ENCODE data around the gene CFAP61.

The CFAP61 gene

DNA sequence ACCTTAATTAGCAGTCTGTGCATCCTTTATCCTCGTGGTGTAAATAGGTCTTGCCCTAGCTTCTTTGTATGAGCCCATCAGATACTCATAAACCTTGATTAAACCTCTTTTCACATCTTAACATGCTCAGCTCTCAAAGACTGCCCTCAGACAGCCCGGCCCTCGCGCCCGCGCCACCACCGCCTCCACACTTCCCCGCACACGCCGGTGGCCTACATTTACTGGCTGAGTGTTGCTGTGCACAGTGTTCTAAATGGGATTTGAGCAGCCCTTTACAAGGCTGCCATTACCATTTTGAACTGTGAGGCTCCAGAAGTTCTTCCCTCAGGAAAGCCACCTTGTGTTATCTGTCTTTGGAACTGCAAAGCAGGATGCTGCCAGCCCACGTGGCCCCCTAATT is 252.6 kb downstream of the CFAP61 start:
- Mint-ChIP-seq H3K4me1 (no peaks in the 10 kb centered on the region), H3K36me3 (ENCODE audit: low read depth) (no peaks in the 10 kb centered on the region), H3K4me3 (no peak overlapping the region), H3K27ac (no peak overlapping the region), H3K9me3 (no peaks in the 10 kb centered on the region), H3K27me3 (no peaks in the 10 kb centered on the region)
- DNase-seq: no peak
- ATAC-seq: no peak

DNA sequence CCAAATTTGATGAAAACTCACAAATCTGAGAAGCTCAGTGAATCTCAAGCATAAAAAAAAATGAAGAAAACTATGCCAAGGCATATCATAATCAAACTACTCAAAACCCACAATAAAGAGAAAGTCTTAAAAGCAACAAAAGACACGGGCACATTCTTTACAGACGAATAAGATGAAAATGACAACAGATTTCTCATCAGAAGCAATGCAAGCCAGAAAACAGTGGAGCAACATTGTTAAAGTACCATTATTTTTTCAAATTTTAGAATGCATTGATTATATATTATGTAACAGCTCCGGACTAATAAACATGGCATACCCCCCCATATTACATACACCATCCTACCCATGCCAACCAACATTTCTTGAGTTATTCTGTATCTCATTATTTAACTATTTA is 260.2 kb downstream of the CFAP61 start:
- no peak for ATAC-seq
- H3K27ac Mint-ChIP-seq: no peak overlapping the region
- H3K4me1 Mint-ChIP-seq: no peaks in the 10 kb centered on the region
- no peak overlapping the region for H3K4me3 Mint-ChIP-seq
- no peak for DNase-seq
- peaks cover 6% of the 10 kb centered on the region for H3K27me3 Mint-ChIP-seq
- no peaks in the 10 kb centered on the region for H3K36me3 Mint-ChIP-seq (ENCODE audit: low read depth)
- H3K9me3 Mint-ChIP-seq: no peaks in the 10 kb centered on the region

DNA sequence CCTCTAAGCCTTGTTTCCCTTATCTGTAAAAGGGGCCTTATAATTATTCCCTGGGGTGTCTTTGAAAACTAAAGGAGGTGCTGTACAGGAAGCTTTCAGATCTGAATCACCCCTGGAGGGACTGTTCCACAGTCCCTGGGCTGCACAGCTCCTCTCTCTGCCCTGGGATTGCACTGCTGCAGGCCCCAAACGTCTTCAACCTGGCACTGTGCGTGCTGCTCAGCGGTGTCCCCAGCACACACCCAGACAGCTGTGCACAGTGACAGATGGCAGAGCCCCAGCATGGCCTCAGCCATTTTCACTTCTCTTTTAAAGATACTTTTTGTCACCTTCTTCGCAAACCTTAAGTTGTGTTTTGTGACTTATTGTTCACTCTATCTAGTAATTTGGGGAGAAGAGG is 264.9 kb downstream of the CFAP61 start:
- Mint-ChIP-seq H3K27me3 (no peaks in the 10 kb centered on the region), H3K36me3 (ENCODE audit: low read depth) (no peaks in the 10 kb centered on the region), H3K4me3 (no peak overlapping the region), H3K4me1 (no peaks in the 10 kb centered on the region), H3K27ac (no peak overlapping the region), H3K9me3 (no peaks in the 10 kb centered on the region)
- DNase-seq (no peak), ATAC-seq (no peak)

DNA sequence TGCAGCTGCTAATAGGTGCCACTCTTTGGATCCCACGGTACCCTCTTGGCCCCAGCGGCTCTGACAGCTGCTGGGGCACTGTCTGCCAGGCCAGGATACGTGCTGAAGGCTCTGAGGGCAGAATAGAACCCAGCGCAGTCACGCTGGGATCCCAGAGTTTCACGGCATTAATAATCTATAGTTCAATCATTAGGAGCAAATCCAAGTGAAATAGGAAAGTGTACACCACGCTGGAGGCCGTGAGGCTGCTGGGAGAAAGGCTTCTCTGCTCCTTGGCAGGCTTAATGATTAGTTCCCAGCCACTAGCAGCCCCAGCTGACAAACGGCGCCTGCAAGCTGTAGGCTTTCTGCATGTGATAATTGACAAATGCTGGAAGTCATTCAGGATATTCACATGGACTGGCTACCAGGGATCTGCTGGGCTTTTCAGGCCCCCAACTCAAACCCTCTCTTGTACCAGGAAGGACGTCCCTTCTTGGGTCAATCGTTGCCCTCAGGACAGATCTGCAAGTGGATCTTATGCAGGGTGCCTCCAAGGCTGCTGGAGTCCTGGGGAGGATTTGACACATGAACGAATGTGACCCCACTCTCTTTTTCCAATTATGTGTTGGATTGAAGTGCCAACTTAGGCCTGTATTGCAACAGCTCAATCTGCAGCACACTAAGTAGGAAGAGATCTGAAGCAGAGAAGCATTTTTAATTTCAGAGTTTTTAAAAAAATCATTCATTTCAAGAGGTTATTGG is 265.5 kb downstream of the CFAP61 start:
- no peaks in the 10 kb centered on the region for H3K4me1 Mint-ChIP-seq
- ATAC-seq (no peak), DNase-seq (no peak)
- no peaks in the 10 kb centered on the region for H3K9me3 Mint-ChIP-seq
- no peak overlapping the region for H3K27ac Mint-ChIP-seq
- H3K27me3 Mint-ChIP-seq: no peaks in the 10 kb centered on the region
- H3K36me3 Mint-ChIP-seq (ENCODE audit: low read depth): no peaks in the 10 kb centered on the region
- H3K4me3 Mint-ChIP-seq: no peak overlapping the region

DNA sequence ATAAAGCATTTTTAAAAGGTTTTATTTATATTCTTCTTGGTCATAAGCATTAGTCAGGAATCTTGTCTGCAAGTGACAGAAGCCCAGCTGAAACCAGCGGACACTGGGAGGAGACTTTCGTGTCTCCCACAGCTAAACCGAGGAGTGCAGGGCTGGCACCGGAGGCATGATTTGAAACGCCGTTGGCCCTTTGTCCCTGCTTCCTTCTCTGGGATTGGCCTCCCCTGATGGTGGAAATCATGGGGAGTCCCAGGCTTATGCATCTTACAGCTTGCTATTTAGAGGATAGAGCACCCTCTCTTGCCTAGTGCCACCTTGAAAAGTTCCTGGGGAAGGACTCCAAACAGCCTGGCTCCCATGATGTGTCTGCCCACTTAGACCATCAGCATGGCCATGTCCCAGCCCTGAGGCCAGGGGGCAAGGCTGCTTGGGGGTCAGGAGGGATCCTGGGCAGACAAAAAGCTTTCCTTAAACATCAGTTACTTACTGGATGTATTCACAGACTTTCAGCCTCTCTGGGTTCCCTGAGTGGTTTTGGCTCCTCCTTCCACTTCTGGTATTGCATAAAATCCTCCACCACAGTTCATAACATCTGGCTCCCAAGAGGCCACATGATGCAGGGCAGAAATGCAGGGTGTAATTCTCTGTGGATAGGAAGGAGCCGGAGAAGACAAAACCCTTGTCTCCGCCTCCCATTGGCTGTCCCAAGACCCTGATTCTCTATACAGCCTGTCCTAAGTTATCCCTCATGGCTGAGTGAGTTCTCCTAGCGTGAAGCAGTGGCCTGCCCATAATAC is 266.2 kb downstream of the CFAP61 start:
- Mint-ChIP-seq H3K27me3 (no peaks in the 10 kb centered on the region), H3K9me3 (no peaks in the 10 kb centered on the region), H3K4me1 (no peaks in the 10 kb centered on the region), H3K27ac (no peak overlapping the region), H3K36me3 (ENCODE audit: low read depth) (no peaks in the 10 kb centered on the region), H3K4me3 (no peak overlapping the region)
- DNase-seq: no peak
- no peak for ATAC-seq

DNA sequence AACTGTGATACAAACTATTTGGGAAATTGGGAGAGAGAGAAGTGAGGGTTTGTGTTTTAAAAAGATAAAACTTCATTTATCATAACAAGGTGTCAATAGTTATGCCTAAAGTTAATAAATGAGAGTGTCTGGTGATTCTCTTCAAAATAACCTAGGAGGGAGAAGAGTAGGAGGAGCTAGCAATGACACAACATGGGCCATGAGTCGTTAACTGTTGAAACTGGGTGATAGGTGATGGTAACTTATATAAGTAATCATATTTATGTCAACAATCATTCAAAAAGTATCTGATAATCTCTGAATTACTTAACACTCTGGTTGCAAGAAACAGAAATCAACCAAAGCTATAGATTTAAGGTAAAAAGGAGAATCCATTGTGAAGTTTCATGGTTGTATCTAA is 268.8 kb downstream of the CFAP61 start:
- DNase-seq (no peak), ATAC-seq (no peak)
- Mint-ChIP-seq H3K27me3 (peaks cover 5% of the 10 kb centered on the region), H3K36me3 (ENCODE audit: low read depth) (no peaks in the 10 kb centered on the region), H3K4me3 (no peak overlapping the region), H3K4me1 (no peaks in the 10 kb centered on the region), H3K9me3 (no peaks in the 10 kb centered on the region), H3K27ac (no peak overlapping the region)

DNA sequence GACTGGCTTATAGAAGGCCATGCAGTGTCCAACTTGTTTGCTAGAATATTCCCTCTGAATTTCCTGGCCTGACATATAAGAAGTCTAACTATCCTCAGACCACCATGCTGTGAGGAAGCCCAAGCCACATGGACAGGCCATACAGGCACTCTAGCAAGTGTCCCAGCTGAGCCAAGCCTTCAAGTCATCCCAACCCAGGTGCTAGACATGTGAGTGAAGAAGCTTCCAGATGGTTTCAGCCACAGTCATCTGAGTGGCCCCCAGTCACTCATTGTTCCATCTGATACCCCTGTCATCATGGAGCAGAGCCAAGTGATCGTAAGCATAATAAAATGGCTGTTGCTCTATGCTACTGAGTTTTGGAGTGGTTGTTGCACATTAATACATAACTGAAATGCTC is 269.6 kb downstream of the CFAP61 start:
- no peak for ATAC-seq
- H3K4me3 Mint-ChIP-seq: no peak overlapping the region
- no peaks in the 10 kb centered on the region for H3K36me3 Mint-ChIP-seq (ENCODE audit: low read depth)
- no peaks in the 10 kb centered on the region for H3K4me1 Mint-ChIP-seq
- H3K27ac Mint-ChIP-seq: no peak overlapping the region
- H3K9me3 Mint-ChIP-seq: no peaks in the 10 kb centered on the region
- peaks cover 7% of the 10 kb centered on the region for H3K27me3 Mint-ChIP-seq
- no peak for DNase-seq

DNA sequence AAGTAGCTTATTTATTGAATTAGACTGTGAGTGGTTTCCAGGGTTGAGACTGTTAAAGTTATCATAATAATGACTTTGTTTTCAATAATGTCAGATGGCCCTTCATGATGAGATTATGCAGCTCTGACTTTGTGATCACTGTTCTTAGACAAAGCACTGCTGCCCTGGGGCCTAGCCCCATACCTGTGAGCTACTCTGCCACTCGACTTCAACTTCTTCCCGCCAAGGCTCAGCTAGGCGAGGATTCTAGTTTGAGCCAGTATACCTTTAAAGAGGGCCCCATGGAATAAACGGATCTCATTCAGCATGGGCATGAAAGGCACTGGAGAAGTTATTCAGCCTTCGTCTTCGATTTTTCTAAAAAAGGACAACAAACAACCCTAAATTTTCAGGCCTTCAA is 270.6 kb downstream of the CFAP61 start:
- no peak overlapping the region for H3K4me3 Mint-ChIP-seq
- no peaks in the 10 kb centered on the region for H3K36me3 Mint-ChIP-seq (ENCODE audit: low read depth)
- no peaks in the 10 kb centered on the region for H3K4me1 Mint-ChIP-seq
- ATAC-seq (no peak), DNase-seq (no peak)
- H3K27me3 Mint-ChIP-seq: peaks cover 9% of the 10 kb centered on the region
- H3K27ac Mint-ChIP-seq: no peak overlapping the region
- no peaks in the 10 kb centered on the region for H3K9me3 Mint-ChIP-seq

DNA sequence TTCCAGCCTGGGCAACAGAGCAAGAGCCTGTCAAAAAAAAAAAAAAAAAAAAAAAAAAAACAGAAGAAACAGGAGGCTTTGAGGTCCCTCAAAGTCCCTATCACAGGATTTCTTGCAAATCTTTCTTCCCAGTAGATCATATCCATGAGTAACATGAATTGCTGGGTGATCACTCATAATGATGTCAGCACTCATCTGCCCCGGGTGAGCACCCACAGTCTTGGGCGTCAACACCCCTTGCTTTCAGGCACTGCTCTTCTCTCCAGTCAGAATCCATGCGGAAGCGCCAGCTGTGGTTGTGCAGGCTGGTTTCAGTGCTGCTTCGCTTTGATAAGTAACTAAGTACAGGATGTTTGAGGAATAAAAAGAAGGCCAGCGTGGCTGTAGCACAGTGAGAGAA is 275.4 kb downstream of the CFAP61 start:
- no peak overlapping the region for H3K4me3 Mint-ChIP-seq
- DNase-seq (no peak), ATAC-seq (no peak)
- H3K9me3 Mint-ChIP-seq: no peaks in the 10 kb centered on the region
- no peaks in the 10 kb centered on the region for H3K36me3 Mint-ChIP-seq (ENCODE audit: low read depth)
- no peaks in the 10 kb centered on the region for H3K4me1 Mint-ChIP-seq
- peaks cover 18% of the 10 kb centered on the region for H3K27me3 Mint-ChIP-seq
- H3K27ac Mint-ChIP-seq: no peak overlapping the region

DNA sequence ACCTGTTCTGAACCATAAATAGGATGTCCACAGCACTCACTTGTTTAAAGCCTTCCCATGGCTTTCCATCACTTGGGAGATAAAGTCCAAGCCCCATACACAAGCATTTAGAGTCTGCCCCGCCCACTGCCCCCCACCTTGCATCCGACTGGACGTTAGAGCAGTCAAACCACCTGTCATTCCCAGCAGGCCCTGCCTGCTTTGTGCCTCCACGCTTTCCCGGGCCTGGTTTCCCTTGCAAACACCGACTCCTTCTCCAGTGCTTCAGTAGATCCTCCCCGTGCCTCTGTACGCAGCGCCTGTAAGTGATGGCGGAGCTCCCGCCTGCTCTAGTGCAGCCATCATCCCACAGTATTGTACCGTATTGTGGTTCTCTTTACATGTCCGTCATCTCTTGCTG is 277.2 kb downstream of the CFAP61 start:
- no peaks in the 10 kb centered on the region for H3K9me3 Mint-ChIP-seq
- H3K36me3 Mint-ChIP-seq (ENCODE audit: low read depth): no peaks in the 10 kb centered on the region
- no peak overlapping the region for H3K27ac Mint-ChIP-seq
- H3K4me3 Mint-ChIP-seq: no peak overlapping the region
- DNase-seq: no peak
- peaks cover 16% of the 10 kb centered on the region for H3K27me3 Mint-ChIP-seq
- no peak for ATAC-seq
- no peaks in the 10 kb centered on the region for H3K4me1 Mint-ChIP-seq

DNA sequence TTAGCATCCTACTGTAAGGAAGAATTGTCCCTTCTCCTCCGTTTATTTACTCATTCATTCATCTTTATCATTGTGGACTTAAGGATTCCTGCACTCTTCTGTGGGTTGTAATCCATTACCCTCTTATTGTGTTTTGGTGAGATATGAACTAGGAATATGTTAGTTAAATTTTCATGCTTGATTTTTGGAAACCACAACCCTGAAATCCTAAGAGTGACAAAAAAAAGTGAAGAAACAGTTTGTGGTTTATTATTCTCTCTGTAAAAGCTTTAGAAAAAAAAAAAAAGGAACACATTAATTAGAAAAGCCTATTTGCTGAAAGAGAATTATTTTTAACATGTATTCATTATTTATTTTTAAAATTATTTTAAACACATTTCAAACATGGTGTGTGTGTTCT is 278.8 kb downstream of the CFAP61 start:
- no peak overlapping the region for H3K4me3 Mint-ChIP-seq
- no peak for ATAC-seq
- no peaks in the 10 kb centered on the region for H3K4me1 Mint-ChIP-seq
- H3K9me3 Mint-ChIP-seq: no peaks in the 10 kb centered on the region
- DNase-seq: no peak
- H3K27ac Mint-ChIP-seq: no peak overlapping the region
- peaks cover 13% of the 10 kb centered on the region for H3K27me3 Mint-ChIP-seq
- H3K36me3 Mint-ChIP-seq (ENCODE audit: low read depth): no peaks in the 10 kb centered on the region

DNA sequence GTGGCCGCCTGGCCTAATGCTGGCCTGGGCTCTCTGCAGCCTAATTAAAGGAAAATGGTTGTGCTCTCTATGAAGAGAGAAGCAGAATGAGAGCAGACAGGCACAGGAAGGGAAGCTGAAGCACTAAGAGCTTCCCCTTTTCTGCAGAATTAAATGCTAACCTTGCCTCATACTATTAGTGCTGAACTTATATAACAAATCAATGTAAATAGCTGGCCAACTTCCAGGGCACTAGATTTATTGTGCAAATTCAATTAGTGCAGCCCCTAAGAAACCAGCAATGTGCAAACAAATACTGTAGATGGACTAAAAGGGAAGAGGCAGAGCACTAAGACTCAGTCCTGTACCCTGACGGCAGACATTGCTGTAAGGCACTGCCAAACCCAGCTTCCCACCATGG is 279.5 kb downstream of the CFAP61 start:
- Mint-ChIP-seq H3K27ac (no peak overlapping the region), H3K27me3 (peaks cover 11% of the 10 kb centered on the region), H3K4me3 (no peak overlapping the region), H3K9me3 (peaks cover under 1% of the 10 kb centered on the region), H3K36me3 (ENCODE audit: low read depth) (no peaks in the 10 kb centered on the region), H3K4me1 (no peaks in the 10 kb centered on the region)
- ATAC-seq (no peak), DNase-seq (no peak)

DNA sequence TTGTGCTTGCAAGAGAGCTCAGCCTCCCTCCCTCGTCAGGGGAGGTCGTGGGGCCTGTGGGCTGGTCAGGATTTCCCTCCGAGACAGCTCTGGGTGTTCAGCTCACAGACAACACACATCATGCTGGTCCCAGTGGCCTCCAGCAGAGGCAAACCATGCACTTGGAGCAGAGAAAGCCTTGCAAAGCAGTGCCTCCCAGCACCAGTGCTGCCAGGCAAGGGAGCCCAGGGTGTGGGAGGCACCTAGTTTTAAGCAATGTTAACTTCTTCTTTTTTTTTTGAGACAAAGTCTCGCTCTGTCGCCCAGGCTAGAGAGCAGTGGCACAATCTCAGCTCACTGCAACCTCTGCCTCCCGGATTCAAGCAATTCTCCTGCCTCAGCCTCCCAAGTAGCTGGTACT is 281.5 kb downstream of the CFAP61 start:
- Mint-ChIP-seq H3K27me3 (peaks cover 8% of the 10 kb centered on the region), H3K36me3 (ENCODE audit: low read depth) (no peaks in the 10 kb centered on the region), H3K4me1 (no peaks in the 10 kb centered on the region), H3K9me3 (peaks cover 5% of the 10 kb centered on the region), H3K4me3 (no peak overlapping the region), H3K27ac (no peak overlapping the region)
- DNase-seq (no peak), ATAC-seq (no peak)

DNA sequence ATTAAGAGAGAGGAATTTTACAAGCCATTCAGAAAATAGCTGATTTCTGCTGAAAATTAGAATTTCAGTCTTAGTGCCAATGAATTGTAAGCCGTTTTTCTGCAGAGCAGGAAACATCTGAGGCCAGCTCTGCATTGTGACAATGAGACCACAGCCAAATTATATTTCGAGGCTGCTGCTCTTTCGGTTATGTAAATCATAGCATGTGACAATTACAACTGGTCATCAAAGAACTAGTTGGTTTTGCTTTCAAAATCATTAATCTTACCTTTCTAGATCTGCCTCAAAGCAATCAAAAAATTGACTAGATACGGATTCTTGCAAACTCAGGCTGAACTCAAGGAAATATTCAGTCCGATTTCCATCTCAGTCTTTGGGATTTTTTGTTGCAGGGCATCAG is 282.2 kb downstream of the CFAP61 start:
- H3K9me3 Mint-ChIP-seq: peaks cover 5% of the 10 kb centered on the region
- no peak for ATAC-seq

DNA sequence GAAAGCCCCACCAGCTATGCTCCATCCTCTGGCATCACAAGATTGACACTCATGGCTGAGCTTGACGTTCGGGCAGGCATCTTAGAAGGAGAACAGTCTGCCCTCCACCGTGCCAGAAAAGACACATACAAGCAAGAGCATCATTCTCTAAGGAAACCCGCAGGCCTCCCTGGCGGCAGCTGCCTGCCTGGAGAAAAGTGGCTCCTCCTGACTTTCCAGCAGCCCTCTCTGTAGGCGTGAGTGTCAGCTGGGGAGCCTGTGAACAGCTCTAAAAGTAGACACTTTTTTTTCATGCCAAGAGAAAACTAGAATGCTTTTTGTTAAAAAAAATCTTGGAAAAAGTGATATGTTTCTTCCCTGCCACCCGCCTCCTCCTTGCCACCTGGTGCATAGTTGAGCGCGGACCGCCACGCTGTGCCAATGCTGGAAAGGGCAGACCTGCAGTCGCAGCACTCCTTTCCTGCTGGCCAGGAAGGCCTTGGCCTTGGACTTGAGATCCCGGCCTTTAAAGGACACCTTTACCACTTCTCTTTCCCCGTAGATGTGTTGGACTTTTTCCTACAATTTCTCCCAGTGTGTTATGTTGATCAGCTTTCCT is 285.9 kb downstream of the CFAP61 start:
- ATAC-seq (no peak), DNase-seq (no peak)
- Mint-ChIP-seq H3K9me3 (peaks cover 5% of the 10 kb centered on the region), H3K4me3 (no peak overlapping the region), H3K36me3 (ENCODE audit: low read depth) (no peaks in the 10 kb centered on the region), H3K4me1 (no peaks in the 10 kb centered on the region), H3K27me3 (peaks cover 3% of the 10 kb centered on the region), H3K27ac (no peak overlapping the region)

More for the DNA sequence above, 282.2 kb downstream of the CFAP61 start:
- Mint-ChIP-seq H3K4me1 (no peaks in the 10 kb centered on the region), H3K27me3 (peaks cover 3% of the 10 kb centered on the region), H3K27ac (no peak overlapping the region), H3K36me3 (ENCODE audit: low read depth) (no peaks in the 10 kb centered on the region), H3K4me3 (no peak overlapping the region)
- no peak for DNase-seq
